GM18870 (cell line): ENCODE measurements around the gene UBAP1L.
"Not testable (repeated sequence)": the region's sequence is repeated elsewhere in the genome, so short reads cannot be mapped to it uniquely, and the experiment has no call there.

Source experiments
- ATAC-seq: cut with Tn5 transposase; IDR thresholded peaks from one replicate; pipeline ENCODE4 v1.9.1; 2021; ENCODE audit warnings: moderate library complexity; ENCODE audit not compliant: unreplicated experiment

UBAP1L gene

DNA sequence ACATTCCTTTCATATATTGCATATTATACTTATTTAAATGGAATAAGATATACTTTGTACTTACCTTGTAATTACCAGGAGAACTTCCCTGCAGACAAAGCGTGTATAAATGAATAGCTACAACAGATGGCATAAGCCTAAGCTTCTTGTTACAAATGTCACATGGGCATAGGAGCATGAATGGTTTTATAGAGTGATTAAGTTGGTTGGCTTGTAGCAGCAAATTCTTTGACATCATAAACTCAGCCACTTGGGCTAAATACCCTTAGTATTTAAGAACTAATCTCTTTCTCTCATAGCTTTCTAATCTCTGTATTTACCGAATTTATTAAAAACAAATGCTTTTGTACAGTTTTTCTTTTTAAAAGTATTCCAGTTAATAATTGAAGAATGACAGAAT is at the start of gene UBAP1L:
Gene UBAP1L (minus strand): TSS at position 115 of the 400 bp plus-strand sequence. CDS start 8,985 bp downstream, outside the sequence.
- no peak for ATAC-seq

DNA sequence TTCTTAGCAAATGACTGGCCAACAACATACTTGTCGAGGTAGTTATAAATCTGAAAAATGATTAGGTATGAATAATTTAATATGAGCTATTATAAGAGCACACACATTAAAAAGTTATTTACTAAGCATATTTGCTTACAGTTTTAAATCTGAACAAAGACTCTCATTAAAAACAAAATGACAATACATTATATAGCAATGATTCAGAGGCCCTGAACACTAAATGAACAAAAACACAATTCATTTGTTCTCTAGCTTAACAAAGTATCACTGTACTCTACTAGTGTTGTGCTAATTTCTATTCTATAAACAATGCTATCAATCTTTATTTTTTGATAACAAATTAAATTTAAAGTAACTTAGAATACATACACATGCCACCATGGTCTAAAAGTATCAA is 49.1 kb upstream of the UBAP1L start:
- no peak for ATAC-seq

DNA sequence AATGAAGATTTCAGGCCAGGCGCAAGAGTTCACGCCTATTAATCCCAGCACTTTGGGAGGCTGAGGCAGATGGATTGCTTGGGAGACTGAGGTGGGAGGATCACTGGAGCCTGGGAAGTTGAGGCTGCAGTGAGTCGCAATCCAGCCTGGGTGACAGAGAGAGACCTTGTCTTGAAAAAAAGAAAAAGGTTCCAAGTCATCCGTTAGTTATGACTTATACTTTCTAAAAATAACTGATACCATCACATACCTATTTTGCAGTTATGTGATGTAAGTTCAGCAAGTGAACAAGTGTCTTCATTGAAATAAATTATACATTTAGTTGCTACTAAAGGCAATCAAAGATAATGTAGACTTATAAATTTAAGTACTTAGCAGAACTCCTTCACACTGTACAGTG is 48.0 kb upstream of the UBAP1L start:
- no peak for ATAC-seq

DNA sequence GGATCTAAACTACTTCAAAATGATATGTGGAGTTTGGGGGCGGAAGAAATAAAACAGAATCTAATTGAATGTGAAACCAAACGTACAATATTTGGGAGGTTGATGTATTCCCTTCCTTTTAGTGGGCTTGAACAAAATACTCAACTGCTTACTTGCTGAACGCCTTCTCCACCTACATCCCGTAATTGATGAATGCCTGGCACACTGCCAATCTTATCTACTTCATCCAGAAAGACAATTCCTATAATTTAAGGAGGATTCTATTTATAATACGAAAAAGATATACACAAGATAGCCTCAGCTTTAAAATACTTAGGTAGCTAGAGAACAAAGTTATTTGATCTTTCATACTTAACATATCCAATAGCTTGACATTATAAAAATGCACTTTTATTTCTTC is 41.7 kb upstream of the UBAP1L start:
- no peak for ATAC-seq

DNA sequence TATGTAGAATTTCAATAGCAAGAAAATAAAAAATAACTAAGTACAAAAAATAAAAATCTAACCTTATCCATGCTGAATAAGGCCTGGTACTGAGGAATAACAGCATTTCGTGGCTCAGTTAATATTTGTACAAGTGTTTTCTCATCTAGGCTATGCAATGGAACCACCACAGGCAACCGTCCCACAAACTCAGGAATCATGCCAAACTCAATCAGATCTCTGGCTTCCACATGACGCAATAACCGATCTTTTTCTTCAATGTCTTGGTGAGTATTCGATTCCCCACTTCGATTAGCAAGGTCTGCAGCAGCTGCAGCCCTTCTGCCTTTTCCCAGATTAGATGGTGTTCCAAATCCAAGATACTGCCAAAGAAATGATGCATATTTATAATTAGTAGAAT is 39.7 kb upstream of the UBAP1L start:
- no peak for ATAC-seq

DNA sequence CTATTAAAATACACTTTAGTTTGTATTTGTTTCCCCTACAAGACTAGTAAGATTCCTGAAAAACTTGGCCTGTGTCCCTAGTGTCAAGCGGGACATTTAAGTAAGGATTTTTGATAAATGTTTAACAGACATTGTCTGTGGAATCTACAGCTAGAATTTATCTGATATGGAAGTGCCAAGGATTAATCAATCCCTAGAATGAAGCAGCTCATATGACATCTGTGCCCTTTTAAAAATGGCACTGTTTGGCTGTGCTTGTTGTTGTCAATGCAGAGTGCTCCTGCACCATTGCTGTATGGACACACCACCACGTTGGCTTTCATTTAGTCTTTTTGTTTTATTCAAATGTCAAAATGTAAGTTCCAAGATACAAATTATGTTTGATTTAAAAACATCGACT is 32.9 kb upstream of the UBAP1L start:
- ATAC-seq = no peak

DNA sequence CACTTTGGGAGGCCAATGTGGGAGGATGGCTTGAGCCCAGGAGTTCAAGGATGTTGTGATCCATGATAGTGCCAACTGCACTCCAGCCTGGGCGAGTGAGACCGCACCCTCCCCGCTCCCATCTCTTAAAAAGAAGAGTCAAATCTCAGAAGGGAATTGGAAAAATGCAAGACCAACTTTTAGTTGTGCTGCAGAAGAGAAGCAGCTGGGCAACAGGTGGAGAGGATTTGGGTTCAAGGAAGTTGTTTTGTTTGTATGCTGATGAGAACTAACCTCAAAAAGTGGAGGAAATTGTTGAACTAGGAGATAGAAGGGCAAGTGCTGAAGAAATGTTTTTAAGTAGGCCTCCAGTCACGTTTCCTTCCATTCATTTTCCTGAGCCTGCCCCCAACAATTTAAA is 31.4 kb upstream of the UBAP1L start:
- no peak for ATAC-seq

DNA sequence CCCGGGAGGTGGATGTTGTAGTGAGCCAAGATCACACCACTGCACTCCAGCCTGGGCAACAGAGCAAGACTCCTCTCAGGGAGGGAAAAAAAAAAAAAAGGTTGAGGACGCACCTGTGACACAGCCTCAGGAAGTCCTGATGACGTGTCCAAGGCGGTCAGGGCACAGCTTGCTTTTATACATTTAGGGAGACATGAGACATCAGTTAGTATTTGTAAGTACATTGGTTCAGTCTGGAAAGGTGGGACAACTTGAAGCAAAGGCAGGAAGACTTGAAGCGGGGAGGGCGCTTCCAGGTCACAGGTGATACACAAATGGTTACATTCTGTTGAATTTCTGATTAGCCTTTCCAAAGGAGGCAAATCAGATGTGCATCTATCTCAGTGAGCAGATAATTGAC is 23.6 kb upstream of the UBAP1L start:
- ATAC-seq = not testable (repeated sequence)

DNA sequence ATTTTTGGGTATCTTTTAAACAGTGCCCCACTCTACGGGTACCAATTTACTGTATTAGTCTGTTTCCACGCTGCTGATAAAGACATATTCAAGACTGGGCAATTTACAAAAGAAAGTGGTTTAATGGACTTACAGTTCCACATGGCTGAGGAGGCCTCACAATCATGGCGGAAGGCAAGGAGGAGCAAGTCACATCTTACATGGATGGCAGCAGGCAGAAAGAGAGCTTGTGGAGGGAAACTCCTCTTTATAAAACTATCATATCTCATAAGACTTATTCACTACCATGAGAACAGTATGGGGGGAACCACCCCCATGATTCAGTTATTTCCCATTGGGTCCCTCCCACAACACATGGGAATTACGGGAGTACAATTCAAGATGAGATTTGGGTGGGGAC is 22.9 kb upstream of the UBAP1L start:
- ATAC-seq = not testable (repeated sequence)

DNA sequence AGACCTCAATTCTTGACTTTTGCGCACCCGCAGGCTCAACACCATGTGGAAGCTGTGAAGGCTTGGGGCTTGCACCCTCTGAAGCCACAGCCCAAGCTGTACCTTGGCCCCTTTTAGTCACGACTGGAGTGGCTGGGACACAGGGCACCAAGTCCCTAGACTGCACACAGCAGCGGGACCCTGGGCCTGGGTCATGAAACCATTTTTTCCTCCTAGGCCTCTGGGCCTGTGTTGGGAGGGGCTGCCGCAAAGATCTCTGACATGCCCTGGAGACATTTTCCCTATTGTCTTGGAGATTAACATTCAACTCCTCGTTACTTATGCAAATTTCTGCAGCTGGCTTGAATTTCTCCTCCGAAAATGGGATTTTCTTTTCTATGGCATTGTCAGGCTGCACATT is 22.1 kb upstream of the UBAP1L start:
- ATAC-seq = not testable (repeated sequence)

DNA sequence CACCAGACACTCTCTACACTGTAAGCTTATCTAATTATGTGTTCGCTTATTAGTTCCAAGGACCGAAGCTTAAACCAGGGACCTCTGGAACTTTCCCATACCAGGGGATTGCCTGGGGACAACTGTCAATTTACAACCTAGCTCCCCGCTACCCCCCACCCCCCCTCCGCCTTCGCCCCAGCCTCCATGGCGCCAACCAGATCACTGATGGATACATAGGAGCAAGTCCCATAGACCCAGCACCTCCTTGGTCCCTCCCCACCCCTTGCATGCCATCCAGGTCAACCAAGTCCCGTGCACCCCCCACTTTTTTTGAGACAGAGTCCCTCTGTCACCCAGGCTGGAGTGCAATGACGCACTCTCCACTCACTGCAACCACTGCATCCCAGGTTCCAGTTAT is 19.5 kb upstream of the UBAP1L start:
- ATAC-seq = no peak

DNA sequence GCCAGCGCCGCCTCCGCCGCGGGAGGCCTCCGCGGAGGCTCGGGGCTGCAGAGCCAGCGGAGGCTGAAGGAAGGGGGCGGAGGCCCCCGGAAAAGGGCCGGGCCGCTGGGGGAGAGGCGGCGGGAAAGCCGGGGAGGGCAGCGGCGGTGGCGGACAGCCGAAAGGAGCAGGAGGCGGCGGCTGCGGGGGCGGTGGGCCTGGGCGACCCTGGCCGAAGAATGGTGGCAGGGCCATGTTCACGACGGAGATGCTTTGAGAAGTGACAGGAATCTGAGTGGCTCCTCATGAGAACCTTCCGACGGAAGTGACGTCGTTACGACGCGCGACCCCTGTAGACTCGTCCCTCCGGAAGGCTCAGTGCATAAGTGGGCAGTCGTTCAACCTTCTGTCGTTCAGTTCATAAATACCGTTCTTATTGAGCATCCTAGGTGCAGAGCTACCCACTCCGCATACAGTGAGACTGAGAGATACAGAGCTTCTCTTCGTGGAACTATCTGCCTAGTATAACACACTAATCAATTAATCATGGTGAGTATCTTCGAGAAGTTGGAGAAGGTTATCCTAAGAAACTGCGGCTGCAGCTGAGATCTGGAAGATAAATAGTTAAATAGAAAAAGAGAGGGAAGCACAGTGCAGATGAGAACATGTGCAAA is 18.7 kb upstream of the UBAP1L start, which contains the start of gene PDCD7:
Gene PDCD7 (minus strand): TSS at position 261 of the 653 bp plus-strand sequence. CDS start 27 bp downstream, at position 234.
- peak; percentile 70 for ATAC-seq

DNA sequence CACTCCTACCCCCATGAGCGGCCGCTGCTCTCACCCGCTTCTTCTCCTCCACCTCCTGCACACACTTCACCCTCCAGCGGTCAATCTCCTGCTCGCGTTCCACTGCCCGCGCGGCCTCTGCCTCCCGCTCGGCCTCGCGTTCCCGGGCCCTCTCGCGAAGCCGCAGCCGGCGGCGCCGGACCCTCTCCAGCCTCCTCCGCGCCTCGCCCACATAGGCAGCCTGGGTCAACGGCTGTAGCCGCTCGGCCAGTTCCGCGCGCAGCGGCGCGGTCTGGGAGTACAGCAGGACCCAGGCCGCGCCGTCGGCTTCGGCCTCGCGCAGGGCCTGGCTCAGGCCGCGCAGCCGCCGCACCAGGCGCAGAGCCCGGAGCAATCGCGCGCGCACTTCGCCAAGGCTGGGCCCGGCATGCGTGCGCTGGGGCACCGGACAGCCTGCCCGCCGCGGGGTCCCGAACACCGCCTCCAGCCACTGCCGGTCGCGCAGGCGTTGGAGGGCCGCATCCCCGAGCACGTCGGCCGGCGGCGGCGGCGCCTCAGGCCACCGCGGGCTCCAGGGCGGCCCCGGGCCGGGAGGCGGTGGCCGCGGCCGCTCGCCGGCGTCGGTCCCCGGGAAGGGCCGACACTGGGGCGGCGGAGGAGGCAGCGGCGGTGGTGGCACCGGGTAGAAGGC is 18.0 kb upstream of the UBAP1L start:
- no peak for ATAC-seq

DNA sequence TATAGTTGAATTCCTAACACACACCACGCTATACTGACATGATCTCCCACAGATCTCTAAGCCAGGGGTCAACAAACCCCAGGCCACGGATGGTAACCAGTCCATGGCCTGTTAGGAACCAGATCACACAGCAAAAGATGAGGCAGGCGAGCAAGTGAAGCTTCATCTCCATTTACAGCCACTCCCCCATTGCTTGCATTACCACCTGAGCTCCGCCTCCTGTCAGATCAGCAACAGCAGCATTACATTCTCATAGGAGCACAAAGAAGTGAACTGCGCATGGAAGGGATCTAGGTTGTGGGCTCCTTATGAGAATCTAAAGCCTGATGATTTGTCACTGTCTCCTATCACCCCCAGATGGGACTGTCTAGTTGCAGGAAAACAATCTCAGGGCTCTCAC is 15.9 kb upstream of the UBAP1L start:
- ATAC-seq = no peak

DNA sequence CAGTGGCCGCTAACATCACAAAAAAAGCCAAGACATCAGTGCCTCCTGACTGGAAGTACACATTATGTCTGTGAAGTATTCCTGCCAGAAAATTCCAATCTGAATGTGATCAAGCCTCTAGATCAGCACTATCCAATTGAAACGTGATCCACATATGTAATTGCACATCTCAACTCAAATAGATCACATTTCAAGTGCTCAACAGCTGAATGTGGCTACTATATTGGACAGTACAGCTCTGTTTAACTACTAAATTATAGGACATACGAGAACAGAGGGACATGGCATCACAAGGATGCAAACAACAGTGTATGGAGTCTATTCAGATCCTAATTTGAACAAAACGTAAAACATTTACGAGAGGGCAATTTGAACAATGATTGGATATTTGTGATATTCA is 542 bp upstream of the UBAP1L start:
- ATAC-seq = no peak

DNA sequence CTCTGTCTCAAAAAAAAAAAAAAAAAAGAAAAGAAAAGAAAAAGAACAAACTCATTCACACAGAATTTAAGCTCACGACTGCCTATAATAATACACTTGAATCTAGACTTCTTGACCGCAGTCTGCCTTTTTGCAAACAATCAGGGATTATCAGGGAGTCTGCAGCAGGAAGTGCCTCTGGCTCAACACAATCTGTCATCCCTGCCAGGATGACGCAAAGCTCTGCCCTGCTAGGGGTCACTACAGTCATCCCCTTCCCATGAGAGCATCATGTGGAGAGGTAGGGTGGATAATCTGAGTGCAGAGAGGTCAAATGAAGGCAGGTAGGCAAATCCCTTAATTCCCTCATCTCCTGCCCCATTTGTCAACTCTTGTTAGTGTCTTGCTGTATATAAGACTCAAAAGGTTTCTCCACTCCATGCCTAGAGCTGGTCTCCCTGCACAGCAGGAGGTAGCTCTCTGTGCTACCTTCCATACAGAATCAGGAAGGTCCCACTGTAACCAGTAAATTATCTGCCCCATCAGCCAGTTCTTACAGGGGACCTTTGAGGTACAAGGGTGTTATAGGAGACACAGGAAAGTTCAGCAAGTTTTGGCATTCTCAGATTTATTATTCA is 4.2 kb downstream of the UBAP1L start:
- ATAC-seq = no peak

DNA sequence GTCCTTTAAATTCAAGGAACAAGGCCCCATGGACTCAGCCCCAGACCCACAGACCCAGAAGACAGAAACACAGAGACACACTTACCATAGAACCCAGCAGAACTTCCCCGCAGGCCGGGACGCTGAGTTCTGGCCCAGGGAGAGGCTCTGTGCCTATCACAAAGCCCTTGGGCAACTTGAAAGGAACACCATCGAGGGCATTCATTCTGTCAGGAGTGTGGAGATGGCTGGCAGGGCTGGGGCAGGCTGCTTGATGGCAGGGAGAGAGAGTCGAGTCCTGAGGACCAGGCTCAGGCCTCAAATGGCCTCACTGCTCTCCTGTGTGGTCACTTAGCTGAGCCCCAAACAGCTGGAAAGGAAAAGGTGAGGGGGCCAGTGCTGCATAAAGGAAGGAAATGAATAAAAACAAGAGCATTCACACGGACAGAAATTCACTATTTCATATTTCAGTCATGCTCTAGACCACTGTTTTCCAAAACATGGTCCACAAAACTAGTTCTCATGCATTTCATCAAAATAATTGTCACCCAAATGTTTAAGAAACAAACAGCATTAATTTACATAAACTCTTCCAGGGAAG is 8.9 kb downstream of the UBAP1L start:
- no peak for ATAC-seq

DNA sequence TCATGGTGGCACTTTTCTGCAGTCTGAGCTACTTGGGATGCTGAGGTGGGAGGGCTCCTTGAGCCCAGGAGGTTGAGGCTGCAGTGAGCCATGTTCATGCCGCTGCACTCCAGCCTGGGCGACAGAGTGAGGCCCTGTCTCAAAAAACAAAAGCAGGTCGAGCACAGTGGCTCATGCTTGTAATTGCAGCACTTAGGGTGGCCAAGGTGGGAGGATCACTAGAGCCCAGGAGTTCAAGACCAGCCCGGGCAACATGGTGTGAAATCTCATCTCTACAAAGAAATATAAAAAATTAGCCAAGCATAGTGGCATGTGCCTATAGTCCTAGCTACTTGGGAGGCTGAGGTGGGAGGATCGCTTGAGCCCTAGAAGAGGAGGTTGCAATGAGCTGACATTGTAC is 10.0 kb downstream of the UBAP1L start:
- ATAC-seq = no peak

DNA sequence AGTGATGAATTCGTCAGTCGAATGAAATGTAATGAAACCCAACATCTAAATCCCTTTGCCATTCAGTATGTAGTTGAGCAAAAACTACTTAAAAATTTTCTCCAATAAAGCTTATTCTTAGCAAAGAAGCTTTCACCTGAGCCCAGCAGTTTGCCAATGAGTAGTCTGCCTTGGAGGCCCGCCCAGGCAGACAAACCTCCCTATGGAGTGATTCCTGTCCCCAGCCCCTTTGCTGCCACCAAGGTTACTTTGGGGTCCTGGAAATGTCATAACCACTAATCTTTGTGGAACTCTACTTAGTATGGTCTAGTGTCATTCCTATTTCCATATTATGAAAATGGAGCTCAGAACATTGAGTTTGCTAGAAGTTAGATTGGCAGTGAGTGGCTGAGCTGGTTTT is 12.1 kb downstream of the UBAP1L start:
- no peak for ATAC-seq

DNA sequence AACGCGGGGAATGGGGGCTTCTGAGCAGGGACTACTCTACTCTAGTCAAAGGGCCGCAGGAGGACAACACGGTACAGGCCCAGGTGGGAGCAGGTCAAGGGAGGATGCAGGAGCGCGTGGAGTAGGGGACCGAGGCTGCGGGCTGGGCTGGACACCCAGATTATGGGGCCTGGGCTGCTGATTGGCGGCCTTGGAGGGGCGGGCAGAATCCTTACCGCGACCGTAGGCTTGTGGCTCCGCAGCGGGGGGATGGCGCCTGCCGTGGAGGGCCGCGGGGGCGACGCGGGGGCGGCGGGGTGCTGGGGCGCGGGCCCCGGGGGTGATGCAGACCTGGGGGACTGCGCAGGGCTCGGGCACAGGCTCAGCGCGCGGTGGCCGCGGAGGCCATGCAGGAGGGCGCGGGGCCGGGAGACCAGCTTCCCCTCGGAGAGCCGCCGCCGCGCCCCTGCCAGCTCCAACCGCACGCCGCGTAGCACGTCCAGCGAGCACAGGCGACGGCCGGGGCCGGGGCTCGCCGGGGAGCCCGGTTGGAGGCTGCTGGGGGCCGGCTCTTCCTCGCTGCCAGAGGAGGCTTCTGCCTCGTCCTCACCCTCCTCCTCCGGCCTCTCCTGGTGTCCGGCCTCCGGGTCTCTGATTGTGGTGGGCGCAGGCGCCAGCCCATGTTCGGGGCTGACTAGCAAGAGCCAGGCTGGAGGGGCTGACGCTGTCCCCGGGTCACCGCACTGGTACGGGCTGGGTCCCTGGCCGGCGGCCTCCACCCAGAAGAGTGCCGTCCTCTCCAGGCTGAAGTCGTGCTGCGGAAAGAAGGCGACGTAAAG is 12.9 kb downstream of the UBAP1L start:
- no peak for ATAC-seq

DNA sequence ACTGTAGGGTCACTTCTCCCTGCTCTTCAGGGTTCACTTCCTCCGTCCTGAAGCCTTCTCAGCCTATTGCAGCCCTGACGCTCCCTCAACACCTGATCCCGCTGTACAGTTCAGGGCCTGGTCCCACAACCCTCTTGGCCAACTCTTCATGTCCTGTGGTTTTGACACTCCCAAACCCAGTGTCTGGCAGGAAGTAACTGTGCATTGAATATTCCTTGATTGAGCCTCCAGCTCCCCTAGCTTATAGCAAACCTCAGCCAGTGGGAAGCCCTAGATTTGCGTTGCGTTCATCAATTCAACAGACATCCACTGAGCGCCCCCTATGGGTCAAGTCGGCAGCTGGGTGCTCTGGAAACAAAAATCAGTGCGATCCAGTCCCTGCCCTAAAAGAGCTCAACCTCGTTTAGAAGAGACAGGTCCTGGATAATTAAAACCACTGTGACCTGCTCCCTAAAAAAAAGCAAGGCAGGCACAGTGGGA is 13.5 kb downstream of the UBAP1L start:
- no peak for ATAC-seq
